Right lobe of liver (tissue), 4 donors: ENCODE results near the gene MACO1.
"Not testable (repeated sequence)": the region's sequence is repeated elsewhere in the genome, so short reads cannot be mapped to it uniquely, and the experiment has no call there.

Experiments
- CTCF ChIP-seq, 4 donors: fragments of 200-600 bp in 3 of 4; fragments of 450-650 bp in 1 of 4; IDR thresholded peaks; one replicate each; pipeline versions ENCODE4 v1.5.1 to v1.8.0; 2016 to 2022; ENCODE audit warnings: antibody characterized with exemption in 4 of 4, mild to moderate bottlenecking in 2 of 4
- POLR2A ChIP-seq: fragments of 450-650 bp; IDR thresholded peaks from one replicate; pipeline ENCODE4 v1.6.1; 2017; ENCODE audit warnings: antibody characterized with exemption, mild to moderate bottlenecking
- donor health status: DM: no; HTN: no; CAD: no.
- donor health status: DM: no; HTN: no; CAD: no.
- donor health status: DM: no; HTN: yes; CAD: no.

- not testable (repeated sequence) for TF ChIP-seq POLR2A; CTCF (IDR thresholded peaks at IDR 0.05)
Measured at GRCh38 chr1:25506566-25507463, 76.1 kb downstream of the MACO1 start.
